ENCODE results near the gene PRPH2.
"Not testable (repeated sequence)": the region's sequence is repeated elsewhere in the genome, so short reads cannot be mapped to it uniquely, and the experiment has no call there.

The PRPH2 gene

GRCh38 chr6:42740725-42741124, 18.3 kb upstream of the PRPH2 start:
- no peak for DNase-seq

GRCh38 chr6:42735976-42736375, 13.6 kb upstream of the PRPH2 start:
- DNase-seq = no peak

GRCh38 chr6:42733867-42734481, 11.6 kb upstream of the PRPH2 start:
- not testable (repeated sequence) for DNase-seq

DNA sequence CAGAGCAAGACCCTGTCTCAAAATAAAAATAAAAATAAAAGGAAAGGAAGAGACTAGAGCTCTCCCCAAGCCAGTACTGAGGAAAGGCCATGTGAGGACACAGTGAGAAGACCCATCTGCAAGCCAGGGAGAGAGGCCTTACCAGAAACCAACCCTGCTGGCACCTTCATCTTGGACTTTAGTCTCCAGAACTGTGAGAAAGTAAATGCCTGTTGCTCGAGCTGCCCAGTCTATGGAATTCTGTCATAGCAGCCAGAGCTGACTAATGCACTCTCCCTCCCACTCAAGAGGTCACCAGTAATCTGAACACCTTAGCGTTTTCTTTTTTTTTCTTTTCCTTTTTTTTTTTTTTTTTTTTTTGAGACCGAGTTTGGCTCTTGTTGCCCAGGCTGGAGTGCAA, 7.3 kb upstream of the PRPH2 start:
- no peak for DNase-seq

DNA sequence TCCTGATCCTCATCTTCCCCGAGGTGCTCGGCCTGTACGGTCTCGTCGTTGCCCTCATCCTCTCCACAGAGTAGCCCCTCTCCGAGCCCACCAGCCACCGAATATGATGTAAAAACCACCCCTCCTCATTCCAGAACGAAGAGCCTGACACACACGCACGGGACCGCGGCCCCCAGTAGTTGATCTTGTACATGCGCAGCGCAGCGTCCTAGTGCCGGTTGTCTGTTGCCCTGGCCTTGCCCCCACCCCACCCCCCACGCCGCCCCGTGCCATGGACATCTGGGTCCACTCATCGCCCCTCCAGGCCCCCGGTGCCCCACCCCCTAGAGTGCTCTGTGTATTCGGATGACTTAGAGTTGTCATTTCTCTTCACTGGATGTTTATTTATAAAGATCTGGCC, 5.2 kb upstream of the PRPH2 start:
- no peak for DNase-seq

DNA sequence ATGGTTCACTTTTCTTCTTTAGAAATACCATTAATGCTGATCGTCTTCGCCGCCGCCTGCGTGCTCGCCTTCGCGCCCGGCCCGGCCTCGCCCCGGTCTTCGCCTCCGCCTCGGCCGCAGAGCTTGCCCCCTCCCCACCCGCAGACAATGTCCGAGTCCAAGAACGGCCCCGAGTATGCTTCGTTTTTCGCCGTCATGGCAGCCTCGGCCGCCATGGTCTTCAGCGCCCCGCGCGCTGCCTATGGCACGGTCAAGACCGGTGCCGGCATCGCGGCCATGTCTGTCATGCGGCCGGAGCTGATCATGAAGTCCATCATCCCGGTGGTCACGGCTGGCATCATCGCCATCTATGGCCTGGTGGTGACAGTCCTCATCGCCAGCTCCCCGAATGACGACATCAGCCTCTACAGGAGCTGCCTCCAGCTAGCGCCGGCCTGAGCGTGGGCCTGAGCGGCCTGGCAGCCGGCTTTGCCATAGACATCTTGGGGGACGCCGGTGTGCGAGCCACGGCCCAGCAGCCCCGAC, 4.8 kb upstream of the PRPH2 start:
- DNase-seq = no peak

- peak; percentile 50 for DNase-seq
Observed at GRCh38 chr6:42726485-42727086, 4.2 kb upstream of the PRPH2 start.

DNA sequence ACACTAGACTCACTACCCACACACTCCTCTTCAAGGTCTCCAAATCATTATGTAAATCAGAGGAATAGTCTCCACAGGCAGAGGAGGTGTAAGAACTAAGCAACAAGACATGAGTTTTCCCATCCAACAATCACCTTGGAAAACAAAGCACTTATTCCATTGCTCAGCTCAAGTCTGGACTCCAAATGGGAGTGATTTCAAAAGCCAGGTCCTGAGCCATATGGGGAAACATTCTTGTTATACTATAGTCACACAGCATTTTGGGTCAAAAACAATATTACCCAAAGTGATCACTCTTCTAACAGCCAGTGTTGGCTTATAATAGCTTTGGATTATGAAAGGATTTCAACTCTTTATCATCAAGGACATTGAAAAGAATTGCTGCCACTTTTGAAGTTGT, 3.6 kb upstream of the PRPH2 start:
- DNase-seq = no peak

DNA sequence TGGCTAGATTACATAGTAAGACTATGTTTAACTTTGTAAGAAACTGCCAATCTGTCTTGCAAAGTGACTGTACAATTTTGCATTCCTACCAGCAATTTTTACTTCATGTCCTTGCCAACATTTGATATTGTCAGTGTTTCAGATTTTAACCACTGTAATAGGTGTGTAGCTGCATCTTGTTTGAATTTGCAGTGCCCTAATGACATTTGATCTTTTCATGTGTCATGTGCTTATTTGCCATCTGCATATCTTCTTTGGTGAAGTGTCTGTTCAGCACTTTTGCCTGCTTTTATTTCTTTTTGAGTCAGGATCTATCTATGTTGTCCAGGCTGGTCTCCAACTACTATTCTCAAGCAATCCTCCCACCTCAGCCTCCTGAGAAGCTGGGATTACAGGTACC, 2.4 kb upstream of the PRPH2 start:
- DNase-seq = no peak

DNA sequence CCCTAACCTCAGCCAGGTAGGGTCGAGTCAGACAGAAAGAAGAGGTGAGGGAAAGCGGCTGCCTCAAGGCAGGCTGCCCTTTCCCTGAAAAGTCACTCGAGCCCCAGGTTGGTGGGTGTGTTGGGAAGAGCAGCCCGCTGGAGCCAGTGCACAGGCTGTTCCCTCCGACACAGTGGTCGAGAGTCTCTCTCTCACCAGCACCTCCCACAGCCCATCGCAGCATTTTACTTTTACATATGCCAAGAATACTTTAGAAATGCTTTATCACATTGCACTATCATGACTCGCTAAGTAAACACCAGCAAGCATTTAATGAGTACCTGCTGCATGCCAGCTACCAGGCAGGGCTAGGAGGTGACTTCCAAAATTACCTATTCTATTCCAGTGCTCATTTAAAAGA, 1.7 kb downstream of the PRPH2 start:
- no peak for DNase-seq

DNA sequence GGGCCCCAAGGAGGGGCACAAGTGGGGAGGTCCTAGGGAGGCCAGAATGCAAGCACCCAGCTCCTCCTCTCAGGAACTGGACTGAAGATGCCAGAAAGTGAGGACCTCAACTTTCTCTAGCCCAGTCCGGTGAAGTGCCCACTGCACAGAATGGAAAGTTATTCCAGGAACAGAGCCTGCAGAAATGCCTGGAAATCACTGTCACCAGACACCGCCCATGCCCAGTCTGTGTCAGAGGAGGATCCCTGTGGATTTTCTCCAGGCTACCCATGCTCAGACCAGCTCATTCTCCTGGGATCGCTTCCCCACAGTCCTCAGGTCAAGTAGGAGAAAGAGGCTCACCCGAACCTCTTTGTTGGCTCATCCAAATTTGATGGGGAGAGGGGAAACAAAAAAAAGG, 6.5 kb downstream of the PRPH2 start:
- DNase-seq = no peak

DNA sequence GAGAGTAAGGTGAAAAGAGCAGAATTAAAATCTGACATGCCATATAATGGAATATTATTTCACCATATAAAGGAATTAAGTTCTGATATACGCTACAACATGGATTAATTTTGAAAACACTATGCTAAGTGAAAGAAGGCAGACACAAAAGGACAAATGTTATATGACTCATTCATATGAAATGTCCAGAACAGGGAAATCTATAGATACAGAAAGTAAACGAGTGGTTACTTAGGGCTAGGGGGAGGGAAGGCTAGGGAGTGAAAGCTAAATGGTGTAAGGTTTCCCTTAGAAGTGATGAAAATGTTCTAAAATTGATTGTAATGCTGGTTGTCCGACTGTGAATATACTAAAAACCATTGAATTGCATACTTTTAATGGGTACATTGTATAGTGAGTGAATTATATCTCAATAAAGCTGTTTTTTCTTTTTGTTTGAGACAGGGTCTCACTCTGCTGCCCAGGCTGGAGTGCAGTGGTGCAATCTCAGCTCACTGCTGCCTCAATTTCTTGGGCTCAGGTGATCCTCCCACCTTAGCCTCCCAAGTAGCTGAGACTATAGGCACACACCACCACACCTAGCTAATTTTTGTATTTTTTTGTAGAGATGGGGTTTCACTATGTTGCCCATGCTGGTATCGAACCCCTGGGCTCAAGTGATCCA, 8.2 kb downstream of the PRPH2 start:
- no peak for DNase-seq

DNA sequence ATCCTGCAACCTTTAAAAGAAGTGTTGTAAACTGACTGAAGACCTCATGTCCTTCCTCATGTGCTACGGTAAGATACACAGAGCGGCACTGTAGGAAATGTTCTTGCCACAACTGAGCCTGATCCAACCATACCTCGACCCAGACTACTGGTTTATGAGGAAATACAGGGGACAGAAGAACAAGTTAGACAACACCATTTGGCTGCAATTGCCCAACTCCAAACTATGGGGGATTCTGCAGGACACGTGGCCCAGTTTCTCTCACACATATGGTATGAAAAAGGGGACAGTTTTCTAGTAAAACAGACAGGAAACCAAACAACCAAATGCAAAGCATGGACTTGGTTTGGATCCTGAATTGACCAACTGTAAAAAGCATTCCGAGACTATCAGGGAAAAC, 10.5 kb downstream of the PRPH2 start:
- DNase-seq = no peak

DNA sequence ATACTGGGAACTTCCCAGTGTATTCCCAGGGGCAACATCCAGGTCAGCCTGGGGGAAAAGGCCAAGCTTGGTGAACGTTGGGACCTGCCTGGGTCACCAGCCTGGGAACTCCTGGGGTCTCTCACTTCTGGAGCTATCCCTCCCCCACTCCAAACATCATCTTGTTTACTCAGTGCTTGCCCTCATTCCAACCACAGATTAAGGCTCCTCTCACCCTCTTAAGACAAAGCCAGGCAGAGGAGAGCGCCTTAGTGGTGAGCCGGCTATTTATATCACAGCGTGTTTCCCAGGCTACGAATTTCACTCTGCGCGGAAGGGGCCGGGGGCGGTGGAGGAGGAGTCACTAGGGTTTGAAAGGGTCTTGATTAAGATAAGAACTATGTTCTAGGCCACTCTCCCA, 12.1 kb downstream of the PRPH2 start:
- no peak for DNase-seq

DNA sequence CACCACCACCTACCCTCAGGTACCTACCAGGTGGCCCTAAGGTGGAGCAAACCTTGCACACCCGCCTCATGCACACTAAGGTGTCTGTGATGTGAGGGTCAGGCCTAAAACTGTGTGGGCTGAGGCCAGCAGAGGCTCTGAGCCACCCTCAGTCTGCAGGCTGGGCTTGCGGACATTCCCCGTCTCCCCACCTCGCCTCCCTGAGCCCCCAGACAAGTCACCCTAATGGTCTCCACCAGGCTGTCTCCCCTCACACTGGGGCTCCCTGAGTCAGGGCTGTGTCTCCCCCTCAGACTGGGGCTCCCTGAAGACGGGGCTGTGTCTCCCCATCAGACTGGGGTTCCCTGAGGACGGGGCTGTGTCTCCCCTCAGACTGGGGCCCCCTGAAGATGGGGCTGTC, 12.5 kb downstream of the PRPH2 start:
- no peak for DNase-seq

DNA sequence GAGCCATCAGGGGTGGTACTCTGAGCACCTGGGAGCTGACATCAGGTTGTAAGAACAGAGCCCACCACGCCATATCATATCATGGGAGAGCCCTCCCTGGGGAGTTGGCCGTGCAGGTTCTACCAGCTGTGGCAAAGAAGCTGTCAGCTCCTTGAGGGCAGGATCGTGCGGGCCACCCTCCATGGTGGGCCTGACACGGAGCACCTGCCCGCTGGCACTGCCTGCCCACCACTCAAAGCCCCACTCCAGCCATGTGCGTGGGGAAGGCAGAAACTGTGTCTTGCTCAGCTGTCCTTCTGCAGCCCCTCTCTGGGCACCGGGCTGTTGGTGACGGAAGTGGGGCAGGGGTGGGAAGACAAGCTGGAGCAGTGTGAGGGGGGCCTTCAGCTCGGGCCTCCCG, 14.3 kb downstream of the PRPH2 start:
- DNase-seq = no peak

DNA sequence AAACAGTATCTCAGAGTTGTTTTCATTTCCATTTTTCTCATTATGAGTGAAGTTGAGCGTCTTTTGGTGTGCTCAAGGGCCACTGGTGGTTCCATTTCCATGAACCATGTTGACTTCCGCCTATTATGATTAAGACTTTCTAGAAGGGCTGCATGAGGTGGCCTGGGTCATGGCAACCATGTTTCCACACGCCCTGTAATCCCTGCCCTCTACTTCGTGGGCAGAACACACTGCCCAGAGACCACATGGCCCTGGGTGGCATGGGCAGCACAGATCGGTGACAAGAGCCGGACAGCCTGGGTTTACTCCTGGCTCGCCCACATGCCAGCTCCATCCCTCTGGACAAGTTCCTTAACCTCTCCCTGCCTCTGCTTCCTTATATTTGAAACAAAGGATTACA, 14.8 kb downstream of the PRPH2 start:
- DNase-seq = no peak

GRCh38 chr6:42704937-42705374, 17.4 kb downstream of the PRPH2 start:
- DNase-seq = no peak

DNA sequence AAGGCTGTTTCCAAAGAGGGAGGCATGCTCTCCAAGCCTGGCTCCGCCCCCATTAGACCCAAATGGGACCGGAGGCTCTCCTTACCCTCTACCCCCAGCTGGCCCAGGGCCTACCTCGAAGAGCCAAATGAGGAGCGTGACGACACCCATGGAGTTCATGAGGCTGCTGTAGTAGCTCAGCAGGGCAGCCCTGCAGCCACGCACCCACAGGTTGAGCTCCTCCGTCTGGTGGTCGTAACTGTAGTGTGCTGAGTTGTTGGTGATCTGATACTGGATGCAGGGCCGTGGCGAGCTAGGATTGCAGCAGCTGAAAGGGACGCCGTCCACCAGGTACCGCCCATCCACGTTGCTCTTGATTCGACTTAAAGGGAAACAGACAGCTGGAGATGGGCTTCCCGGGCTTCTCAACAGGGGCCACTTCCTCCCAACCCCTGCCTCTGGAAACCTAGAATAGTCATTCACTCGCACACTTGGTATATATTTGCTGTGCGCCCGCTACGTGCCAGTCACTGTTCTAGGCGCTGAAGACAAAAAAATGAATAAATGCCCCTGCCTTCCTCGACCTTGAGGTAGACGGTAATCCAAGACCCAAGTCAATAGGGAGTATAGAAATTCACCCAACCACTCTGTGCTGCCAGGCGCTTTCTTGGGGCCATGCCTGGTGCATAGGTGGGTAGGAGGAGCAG, 18.0 kb downstream of the PRPH2 start:
- DNase-seq = no peak

DNA sequence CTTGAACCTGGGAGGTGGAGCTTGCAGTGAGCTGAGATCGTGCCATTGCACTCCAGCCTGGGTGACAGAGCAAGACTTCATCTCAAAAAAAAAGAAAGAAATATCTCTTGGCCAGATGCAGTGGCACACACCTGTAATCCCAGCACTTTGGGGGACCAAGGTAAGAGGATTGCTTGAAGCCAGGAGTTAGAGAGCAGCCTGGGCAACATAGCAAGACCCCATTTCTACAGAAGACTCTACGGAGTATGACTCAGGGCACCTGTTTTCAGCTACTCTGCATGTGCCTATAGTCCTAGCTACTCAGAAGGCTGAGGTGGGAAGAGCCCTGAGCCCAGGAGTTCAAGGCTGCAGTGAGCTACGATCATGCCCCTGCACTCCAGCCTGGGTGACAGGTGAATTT, 19.6 kb downstream of the PRPH2 start:
- DNase-seq = not testable (repeated sequence)

GRCh38 chr6:42702200-42702599, 20.2 kb downstream of the PRPH2 start:
- DNase-seq = no peak

DNA sequence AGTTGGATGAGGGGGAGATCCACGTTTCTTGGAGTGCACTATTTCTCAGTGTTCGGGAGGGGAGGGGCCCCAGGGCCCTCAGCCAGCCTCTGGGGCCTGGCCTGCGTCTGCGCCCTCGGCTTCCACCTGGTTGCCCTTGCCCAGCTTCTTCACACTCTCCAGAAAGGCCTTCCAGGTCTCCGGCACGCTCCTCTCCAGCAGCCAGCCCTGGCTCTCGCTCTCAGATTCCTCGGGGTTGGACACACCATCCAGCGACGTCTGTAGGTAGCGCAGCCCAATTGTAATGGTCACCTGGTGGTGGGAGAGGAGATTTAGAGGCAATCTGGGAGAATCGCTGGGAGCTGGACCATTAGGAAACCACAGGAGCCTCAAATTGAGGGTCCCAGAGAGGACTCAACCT, 24.2 kb downstream of the PRPH2 start:
- DNase-seq = no peak

DNA sequence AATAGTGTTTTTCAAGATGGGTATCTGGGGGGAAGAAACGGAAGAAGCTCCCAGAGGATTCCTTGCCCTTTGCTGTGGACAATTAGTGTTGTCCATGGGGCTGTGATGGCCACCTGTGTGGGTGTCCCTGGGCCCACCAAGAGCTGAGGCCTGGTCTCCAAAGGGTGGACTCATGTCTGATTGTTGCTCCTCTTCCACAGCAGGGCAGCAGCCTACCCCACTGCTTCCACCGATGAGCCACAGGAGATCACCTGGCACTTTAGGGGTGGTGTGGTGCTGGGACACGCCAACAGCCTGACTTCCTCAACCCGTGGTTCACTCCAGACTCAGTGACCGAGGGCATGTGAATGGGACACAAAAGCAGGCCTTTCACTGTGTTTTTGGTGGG, 25.1 kb downstream of the PRPH2 start:
- no peak for DNase-seq
